GM12891 (cell line): ENCODE measurements around the gene BAIAP2.
A peak's percentile ranks its signal among the peaks of the same experiment; 100 is the strongest.

Experiments used
- PAX5 ChIP-seq: IDR thresholded peaks from 2 replicates; pipeline ENCODE4 v1.6.1; 2011; ENCODE audit warnings: low read length, moderate library complexity, mild to moderate bottlenecking; ENCODE audit not compliant: insufficient read depth, severe bottlenecking
- POLR2A ChIP-seq: IDR thresholded peaks from 2 replicates; pipeline ENCODE4 v1.6.1; 2011; ENCODE audit warnings: low read depth, low read length, control low read depth
- POLR2AphosphoS5 ChIP-seq: IDR thresholded peaks from 2 replicates; pipeline ENCODE4 v1.6.1; 2011; ENCODE audit warnings: low read depth, low read length, control low read depth
- POU2F2 ChIP-seq: IDR thresholded peaks from 2 replicates; pipeline ENCODE4 v1.6.1; 2011; ENCODE audit warnings: low read depth, mild to moderate bottlenecking, control low read depth, low read length, moderate library complexity
- SPI1 ChIP-seq: IDR thresholded peaks from 2 replicates; pipeline ENCODE4 v1.6.1; 2011; ENCODE audit warnings: low read depth, low read length, control low read depth
- TAF1 ChIP-seq: IDR thresholded peaks from 2 replicates; pipeline ENCODE4 v1.6.1; 2011; ENCODE audit warnings: low read depth, low read length, control low read depth

DNA sequence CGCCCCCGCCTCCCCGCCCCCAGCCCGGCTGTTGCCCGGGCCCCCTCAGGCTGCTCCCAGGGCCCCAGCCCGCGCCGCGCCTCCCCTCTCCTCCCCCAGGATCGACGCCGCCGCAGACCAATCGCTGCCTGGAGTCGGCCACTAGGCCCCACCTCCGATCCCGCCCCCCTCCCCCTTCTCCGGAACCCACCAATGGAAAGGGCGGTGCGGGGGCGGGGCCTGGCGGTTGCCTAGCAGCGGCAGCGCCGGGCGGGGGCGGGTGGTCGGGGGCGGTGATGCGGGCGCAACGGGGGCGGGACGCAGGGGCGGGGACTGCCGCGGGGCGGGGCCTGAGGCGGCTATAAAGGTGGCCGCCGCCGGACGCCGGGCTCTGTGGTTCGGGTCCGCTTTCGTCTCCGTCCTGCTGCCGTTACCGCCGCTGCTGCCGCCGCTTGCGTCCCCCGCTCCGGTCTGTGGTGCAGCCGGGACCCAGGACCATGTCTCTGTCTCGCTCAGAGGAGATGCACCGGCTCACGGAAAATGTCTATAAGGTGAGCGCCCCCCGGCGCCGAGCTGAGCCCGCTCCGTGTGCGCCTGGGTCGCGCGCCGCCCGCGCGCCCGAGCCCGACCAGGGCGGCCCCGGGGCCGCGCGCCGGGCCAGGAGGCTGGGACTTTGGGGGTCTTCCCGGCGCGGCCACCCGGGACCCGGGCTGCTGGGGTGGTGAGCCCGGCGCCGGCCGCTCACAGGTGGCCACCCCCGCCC lies at the start of gene BAIAP2:
- TF ChIP-seq TAF1 (no peak), POLR2A (peak; percentile 70), POLR2AphosphoS5 (0 out of 2 replicates have a peak, but pooled peaks have one; percentile 46), SPI1 (no peak), POU2F2 (no peak), PAX5 (no peak)
